ENCODE data around the gene GNG13. TPM values are rescaled to one million over a fixed set of nuclear protein-coding genes. Genes with fewer than 3 reads are reported as not detected.

Gene GNG13
- total and polyA plus RNA-seq, 11 donors = not detected

- DNase-seq (no peak), ATAC-seq (no peak)
- TF ChIP-seq CTCF (IDR thresholded peaks at IDR 0.05) (no peak), POLR2A (IDR thresholded peaks at IDR 0.05) (no peak)
- no peaks in the 10 kb centered on the region for H3K9me3 ChIP-seq
- 75 to 86% (median 76%) methylated on average over 8 of the region's 8 CpGs for WGBS, 4 donors
- H3K4me3 ChIP-seq = no peak overlapping the region
- H3K27ac ChIP-seq = no peak overlapping the region
- intact Hi-C loops (cut with DNase I) = loop anchor here in 1 of 10 donors (10.0 kb wide), 2 partner anchors 277 to 377 kb away; partner anchors contain the start of gene C1QTNF8
- H3K36me3 ChIP-seq = no peaks in the 10 kb centered on the region
- H3K4me1 ChIP-seq = peaks cover 0 to 19% (median 0%) of the 10 kb centered on the region in 12 donors
- peaks cover 12 to 81% (median 41%) of the 10 kb centered on the region in 9 donors for H3K27me3 ChIP-seq
Observed at GRCh38 chr16:818132-818531, 17.6 kb upstream of the GNG13 start.

GRCh38 chr16:817001-817906 lies 16.7 kb upstream of the GNG13 start:
- no peak for DNase-seq
- 33 to 70% (median 57%) methylated on average over 49 to 71 of the region's 71 CpGs for WGBS, 4 donors
- intact Hi-C loops (cut with DNase I) = loop anchor here in 2 of 10 donors (2.0 to 10.0 kb wide), 3 partner anchors 238 to 378 kb away; partner anchors contain the start of gene C1QTNF8 (in 1 of the 2)

GRCh38 chr16:815861-816260 lies 15.3 kb upstream of the GNG13 start:
- peaks cover 10 to 88% (median 31%) of the 10 kb centered on the region in 9 donors for H3K27me3 ChIP-seq
- ATAC-seq (no peak), DNase-seq (no peak)
- H3K36me3 ChIP-seq = no peaks in the 10 kb centered on the region
- H3K4me1 ChIP-seq = peaks cover 0 to 20% (median 0%) of the 10 kb centered on the region in 12 donors
- H3K4me3 ChIP-seq = no peak overlapping the region
- H3K9me3 ChIP-seq = peaks cover 0 to 8% (median 0%) of the 10 kb centered on the region in 12 donors
- WGBS, 4 donors = 85 to 92% (median 91%) methylated on average over 14 to 15 of the region's 15 CpGs
- TF ChIP-seq CTCF (IDR thresholded peaks at IDR 0.05) (no peak), POLR2A (IDR thresholded peaks at IDR 0.05) (no peak)
- no peak overlapping the region for H3K27ac ChIP-seq
- intact Hi-C loops (cut with DNase I) = loop anchor here in 5 of 10 donors (2.0 to 10.0 kb wide), 3 partner anchors 239 to 379 kb away; partner anchors contain the start of gene C1QTNF8 (in 1 of the 5)

More at GRCh38 chr16:817001-817906, 16.7 kb upstream of the GNG13 start:
- H3K4me3 ChIP-seq = no peak overlapping the region
- TF ChIP-seq CTCF (IDR thresholded peaks at IDR 0.05) (no peak), POLR2A (IDR thresholded peaks at IDR 0.05) (no peak)
- H3K27ac ChIP-seq = no peak overlapping the region
- no peak for ATAC-seq
- peaks cover 13 to 82% (median 38%) of the 10 kb centered on the region in 9 donors for H3K27me3 ChIP-seq
- H3K36me3 ChIP-seq = no peaks in the 10 kb centered on the region
- H3K9me3 ChIP-seq = peaks cover 0 to 5% (median 0%) of the 10 kb centered on the region in 12 donors
- H3K4me1 ChIP-seq = peaks cover 0 to 20% (median 0%) of the 10 kb centered on the region in 12 donors

- H3K27me3 ChIP-seq = peaks cover 10 to 87% (median 31%) of the 10 kb centered on the region in 9 donors
- intact Hi-C loops (cut with DNase I) = loop anchor here in 6 of 10 donors (2.0 to 10.0 kb wide), 5 partner anchors 240 to 380 kb away; partner anchors contain the start of gene C1QTNF8 (in 2 of the 6)
- no peak overlapping the region for H3K4me3 ChIP-seq
- no peak for ATAC-seq
- WGBS, 4 donors = 77 to 84% (median 81%) methylated on average over 9 of the region's 9 CpGs
- no peaks in the 10 kb centered on the region for H3K36me3 ChIP-seq
- no peak for TF ChIP-seq CTCF (IDR thresholded peaks at IDR 0.05)
- no peak for TF ChIP-seq POLR2A (IDR thresholded peaks at IDR 0.05)
- DNase-seq = no peak
- H3K4me1 ChIP-seq = peaks cover 0 to 20% (median 0%) of the 10 kb centered on the region in 12 donors
- peaks cover 0 to 8% (median 0%) of the 10 kb centered on the region in 12 donors for H3K9me3 ChIP-seq
- H3K27ac ChIP-seq = no peak overlapping the region
Observed at GRCh38 chr16:814974-815373, 14.4 kb upstream of the GNG13 start.

Measured in heart left ventricle (tissue), 16 donors.